Stimulated activated CD8-positive, alpha-beta memory T cell treated with anti-CD3 and anti-CD28 coated beads, Interleukin-7, amount 100 ng/mL, for 48 hours (primary cell): ENCODE data around the gene LRMDA.

ENCODE experiments used
- DNase-seq, 2 donors: peaks; one replicate each; pipeline ENCODE4 v3.0.0-alpha.2; 2020; ENCODE audit warnings: low read depth in 1 of 2; ENCODE audit errors: extremely low read depth in 1 of 2

The LRMDA gene

GRCh38 chr10:75655791-75656451 is 224.5 kb downstream of the LRMDA start:
- DNase-seq = no peak

- no peak for DNase-seq
Observed at GRCh38 chr10:75657351-75657750, 225.9 kb downstream of the LRMDA start.

- no peak for DNase-seq
Observed at GRCh38 chr10:75658036-75658435, 226.6 kb downstream of the LRMDA start.

GRCh38 chr10:75658496-75658895 is 227.1 kb downstream of the LRMDA start:
- DNase-seq = no peak

- DNase-seq = no peak
Observed at GRCh38 chr10:75658915-75659314, 227.5 kb downstream of the LRMDA start.

GRCh38 chr10:75660823-75661222 is 229.4 kb downstream of the LRMDA start:
- DNase-seq = no peak

GRCh38 chr10:75662715-75663114 is 231.3 kb downstream of the LRMDA start:
- no peak for DNase-seq

GRCh38 chr10:75663947-75664664 is 232.7 kb downstream of the LRMDA start:
- no peak for DNase-seq

- no peak for DNase-seq
Observed at GRCh38 chr10:75664968-75665367, 233.5 kb downstream of the LRMDA start.

GRCh38 chr10:75665707-75666106 is 234.3 kb downstream of the LRMDA start:
- no peak for DNase-seq

- DNase-seq = no peak
Observed at GRCh38 chr10:75672111-75672671, 240.8 kb downstream of the LRMDA start.

- DNase-seq = no peak
Observed at GRCh38 chr10:75672842-75673241, 241.4 kb downstream of the LRMDA start.

- DNase-seq = no peak
Observed at GRCh38 chr10:75677541-75677940, 246.1 kb downstream of the LRMDA start.

- no peak for DNase-seq
Observed at GRCh38 chr10:75678527-75678926, 247.1 kb downstream of the LRMDA start.

GRCh38 chr10:75679536-75679935 is 248.1 kb downstream of the LRMDA start:
- no peak for DNase-seq

- no peak for DNase-seq
Observed at GRCh38 chr10:75681334-75681733, 249.9 kb downstream of the LRMDA start.

GRCh38 chr10:75682649-75683557 is 251.5 kb downstream of the LRMDA start:
- DNase-seq = no peak

GRCh38 chr10:75685187-75685586 is 253.8 kb downstream of the LRMDA start:
- no peak for DNase-seq

- DNase-seq = no peak
Observed at GRCh38 chr10:75688506-75689300, 257.3 kb downstream of the LRMDA start.

GRCh38 chr10:75693489-75693888 is 262.1 kb downstream of the LRMDA start:
- no peak for DNase-seq
